Fibroblast of skin of left quadriceps (primary cell): ENCODE data around the gene RELN.
A peak's percentile ranks its signal among the peaks of the same experiment; 100 is the strongest.

Experiments used
- DNase-seq, 2 experiments: peaks; one replicate each; pipeline ENCODE4 v3.0.0-alpha.2; 2013; ENCODE audit warnings: low read depth in 2 of 2

Gene RELN

DNA sequence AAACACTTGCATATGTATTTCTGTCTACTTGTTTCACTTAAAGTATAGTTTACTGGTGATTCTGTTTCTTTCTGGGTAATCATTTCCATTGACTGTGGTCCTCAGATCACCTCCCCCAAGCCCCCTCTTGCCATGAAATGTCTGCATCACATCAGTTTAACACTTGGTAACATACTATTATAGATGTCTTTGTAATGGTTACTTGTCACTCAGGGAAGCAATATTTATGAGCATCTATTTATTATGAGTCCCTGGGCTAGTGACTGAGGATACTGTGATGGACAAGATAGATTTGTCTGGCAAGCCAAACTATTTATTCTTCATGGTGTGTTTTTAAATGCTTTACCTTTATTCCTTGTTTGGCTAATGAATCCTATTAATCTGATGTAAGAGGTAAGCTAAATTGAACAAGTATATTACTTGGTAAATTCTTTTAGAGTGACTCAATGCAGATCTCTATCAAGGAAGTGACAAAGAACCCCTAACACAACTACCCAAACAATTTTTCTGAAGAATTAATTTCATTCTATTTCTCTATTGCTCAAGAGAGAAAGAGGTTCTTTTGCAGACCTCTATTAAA is 270.9 kb downstream of the RELN start:
- peak in 1 of 2 experiments; percentile 5 for DNase-seq

DNA sequence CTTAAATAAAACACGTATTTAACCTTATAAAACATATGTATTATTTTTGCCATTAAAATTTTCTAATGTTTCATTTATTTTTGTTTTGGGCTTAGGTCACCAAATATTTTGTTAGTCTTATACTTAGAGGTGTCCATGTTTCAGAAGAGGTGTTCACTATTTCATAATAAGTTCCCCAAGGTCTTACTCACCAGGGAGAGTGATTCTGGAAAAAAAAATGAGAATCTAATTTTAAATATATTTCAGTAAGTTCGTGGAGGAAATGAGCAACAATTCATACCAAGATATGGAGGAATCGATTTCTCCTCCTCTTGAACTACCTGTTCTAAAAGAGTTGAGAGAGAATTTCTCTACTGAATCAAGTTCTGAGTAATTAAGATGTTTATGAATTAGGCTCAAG is 271.9 kb downstream of the RELN start:
- no peak for DNase-seq

DNA sequence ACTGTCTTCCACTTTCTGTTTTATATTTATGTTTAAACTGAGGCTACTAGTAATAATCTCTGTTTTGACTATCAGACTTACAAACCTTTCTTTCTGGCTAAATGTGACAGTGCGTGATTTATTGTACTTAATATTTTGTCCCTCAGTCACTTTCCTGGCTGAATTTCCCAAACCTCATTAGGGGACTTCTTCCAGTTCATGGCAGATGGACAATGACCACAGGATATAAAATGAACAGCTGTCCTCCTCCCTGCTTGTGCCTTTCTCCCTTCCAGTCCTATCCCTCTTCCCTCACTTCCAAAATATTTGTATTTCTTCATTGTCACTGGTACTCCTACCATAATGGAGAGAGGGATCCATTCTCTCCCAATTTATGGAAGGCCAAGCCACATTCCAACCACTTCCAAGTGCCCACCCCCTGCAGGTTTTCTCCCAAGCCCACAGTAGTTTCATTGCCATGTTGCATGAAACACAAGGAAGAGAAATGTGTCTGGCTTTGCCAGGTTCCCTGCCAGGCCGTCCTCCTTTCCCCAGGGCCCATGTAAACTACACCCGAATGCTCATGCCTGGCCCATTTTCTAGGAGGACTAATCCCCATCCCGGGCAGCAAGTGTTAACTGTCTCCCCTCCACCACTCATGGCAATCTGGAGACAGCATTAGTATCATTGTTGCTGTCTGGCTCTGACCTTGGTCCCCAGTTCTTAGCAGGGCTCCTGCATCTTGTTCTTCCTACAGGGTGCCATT is 273.9 kb downstream of the RELN start:
- DNase-seq, result no peak

DNA sequence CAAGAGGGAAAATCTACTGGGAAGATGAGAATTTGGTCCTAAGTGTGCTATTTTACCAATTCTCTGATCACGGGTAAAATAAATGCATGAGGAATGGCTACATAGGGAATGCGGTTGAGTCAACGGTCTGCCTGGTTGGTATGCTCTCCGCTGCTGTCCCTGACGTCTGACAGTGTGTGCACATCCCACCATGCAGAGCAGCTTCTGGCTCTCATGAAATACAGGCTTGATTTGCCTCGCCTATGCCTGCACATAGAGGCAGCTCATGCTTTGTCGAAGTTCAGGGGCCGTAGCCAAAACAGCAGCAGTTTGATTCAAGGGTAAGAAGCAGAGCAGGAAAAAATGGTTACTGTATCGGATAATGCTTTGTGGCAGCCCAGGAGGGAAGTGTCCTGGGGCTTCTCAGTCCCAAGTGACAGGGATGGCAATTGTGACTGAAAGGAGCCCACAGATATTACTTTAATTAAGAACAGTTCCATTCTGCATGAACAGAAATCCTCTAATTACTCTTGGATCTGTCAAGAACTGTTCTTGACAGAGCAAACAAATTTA is 275.0 kb downstream of the RELN start:
- no peak for DNase-seq

DNA sequence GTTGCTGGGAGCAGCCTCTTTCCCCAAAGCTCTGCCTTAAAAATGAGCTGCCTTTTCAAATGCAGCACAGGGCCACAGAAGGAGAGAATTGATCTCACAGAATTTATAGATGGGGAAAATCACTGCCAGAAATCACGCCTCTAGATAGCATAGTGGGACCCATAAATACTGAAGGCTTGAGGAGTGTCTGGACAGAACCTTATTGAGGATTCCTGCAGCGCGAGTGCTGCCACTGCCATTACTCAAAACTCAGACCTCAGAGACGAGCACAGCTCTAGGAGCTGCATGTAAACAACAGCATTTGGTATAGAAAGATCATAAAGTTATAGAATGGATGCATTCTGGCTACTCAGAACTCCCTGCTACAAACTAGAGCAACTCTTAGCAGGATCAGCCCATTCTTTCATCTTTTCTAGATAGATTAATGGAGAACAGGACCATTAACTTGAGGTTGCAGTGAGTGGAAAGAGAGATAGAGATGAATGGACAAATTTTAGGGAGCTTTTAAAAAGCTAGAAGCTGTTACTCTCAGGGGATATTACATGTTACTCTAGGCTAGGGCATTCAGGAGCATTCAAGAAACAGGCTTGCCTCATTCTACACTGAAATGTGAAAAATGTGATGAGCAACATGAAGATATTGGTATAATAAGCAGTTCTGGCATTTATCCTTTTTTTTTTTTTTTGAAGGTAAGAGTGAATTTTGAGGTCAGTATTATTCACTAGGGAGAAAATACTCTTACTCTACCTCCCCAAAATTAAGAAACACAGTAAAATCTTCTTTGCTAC is 276.3 kb downstream of the RELN start:
- no peak for DNase-seq

DNA sequence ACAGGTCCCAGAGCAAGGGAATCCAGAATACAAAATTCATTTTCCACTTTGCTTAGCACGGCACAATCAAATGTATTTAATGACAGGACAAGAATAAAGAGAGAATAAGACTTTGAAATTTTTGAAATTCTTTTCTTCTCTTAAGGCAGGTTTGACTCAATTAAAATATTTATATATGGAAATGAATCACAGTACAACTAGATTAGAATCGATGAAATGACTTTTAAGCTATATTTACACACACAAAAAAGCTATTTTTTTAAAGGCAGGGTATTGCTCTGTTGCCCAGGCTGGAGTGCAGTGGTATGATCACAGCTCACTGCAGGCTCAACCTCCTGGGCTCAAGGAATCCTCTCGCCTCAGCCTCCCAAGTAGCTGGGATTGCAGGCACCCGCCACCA is 278.0 kb downstream of the RELN start:
- no peak for DNase-seq

DNA sequence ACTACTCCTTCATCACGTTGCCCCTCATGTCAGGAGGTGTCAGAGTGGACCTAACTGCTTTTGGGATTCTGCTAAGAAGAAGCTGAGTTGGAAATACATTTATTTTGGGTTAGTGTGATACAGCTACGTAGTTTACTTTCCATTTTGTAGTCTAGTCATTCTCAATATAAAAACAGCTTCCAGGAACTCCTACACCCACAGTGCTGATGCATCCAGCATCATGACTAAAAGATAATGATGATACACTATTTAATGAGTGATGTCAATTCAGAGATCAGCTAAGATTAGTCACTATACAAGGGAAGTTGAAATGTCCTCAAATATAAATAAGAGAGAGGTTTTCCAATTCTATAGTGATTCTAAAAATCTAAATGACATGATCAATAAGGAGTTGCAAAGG is 279.2 kb downstream of the RELN start:
- DNase-seq, result no peak

DNA sequence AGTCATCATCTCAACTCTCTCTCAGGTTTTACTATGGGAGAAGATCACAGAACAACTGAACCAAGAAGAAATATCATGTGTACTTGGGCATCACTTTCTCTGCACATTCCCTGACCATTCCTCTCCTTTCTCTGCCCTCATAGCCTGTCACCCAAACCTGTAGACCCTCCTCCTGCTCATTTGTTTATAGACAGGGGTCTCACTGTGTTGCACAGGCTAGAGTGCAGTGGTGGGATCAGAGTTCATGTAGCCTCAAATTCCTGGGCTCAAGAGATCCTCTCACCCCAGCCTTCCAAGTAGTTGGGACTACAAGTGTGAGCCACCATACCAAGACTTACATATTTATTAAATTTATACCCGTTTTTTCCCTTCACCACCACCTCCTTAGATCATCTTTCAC is 282.7 kb downstream of the RELN start:
- no peak for DNase-seq

DNA sequence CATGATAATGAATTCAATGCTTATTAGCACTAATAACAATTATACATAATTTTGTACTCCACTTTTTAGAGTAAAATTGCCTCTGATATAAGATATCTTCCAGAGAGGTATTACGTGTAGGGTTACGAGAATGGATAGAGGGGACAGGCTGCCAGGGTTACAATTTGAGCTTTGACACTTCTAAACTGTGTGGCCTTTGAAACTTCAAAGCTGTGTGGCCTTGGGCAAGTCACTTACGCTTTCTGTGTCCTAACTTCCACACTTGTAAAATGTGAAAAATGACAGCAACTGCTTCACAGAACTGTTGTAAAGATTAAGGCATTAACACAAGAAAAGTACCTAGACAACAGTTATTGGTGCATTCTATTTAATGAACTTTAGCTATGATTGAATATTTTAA is 283.9 kb downstream of the RELN start:
- no peak for DNase-seq

DNA sequence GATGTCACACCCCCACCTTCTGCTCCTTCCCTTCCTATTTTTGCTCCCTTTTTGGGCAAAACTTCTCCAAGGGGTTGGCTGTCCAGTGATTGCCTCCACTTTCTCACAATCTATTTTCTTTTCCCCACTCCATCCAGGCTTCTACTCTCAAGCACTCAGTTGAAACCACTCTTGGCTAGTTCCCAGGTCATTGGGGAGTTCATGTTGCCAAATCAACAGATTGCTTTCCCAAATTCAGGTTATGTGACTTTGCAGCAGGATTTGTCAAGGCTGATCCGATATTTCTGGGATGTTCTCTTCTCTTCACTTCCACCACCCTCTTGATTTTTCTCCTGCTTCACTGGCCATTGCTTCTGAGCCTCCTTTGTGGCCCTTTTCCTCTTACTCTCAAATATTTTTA is 284.8 kb downstream of the RELN start:
- no peak for DNase-seq

DNA sequence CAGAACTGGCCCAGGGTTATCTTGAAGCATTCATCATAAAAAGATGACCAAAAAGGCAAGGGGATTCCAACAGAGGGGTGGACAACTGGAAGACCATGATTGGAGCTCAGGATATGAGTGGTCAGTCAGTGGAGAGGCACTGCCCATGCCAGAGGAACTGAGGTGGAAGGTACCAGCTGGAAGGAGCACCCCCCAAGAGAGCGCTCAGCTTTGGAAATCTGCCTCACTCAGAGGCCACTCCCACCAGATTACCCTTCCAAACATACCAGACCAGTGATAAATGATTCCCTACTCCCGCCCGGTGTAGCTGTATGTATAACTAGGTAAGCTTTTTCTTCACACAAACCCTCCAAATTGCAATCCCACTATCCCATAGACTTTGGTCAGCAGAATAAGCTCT is 286.5 kb downstream of the RELN start:
- DNase-seq, result no peak

DNA sequence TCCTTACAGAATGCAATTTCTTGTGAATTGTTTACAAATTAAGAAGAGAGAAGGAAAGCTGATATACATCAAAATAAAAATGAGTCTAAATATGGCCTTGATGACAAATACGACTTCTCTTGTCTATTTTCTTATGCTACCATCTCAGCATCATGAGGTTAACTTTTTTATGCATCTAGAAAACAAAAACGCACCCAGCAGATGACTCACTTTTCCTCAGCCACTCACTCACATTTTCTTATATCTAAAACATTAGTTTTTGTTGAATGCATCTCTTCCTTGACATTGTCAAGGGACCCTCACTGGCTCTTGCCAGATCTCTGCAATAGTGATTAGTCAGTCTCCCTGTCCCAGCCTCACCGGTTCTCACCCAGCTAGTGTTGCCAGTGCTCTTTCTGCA is 287.0 kb downstream of the RELN start:
- no peak for DNase-seq

DNA sequence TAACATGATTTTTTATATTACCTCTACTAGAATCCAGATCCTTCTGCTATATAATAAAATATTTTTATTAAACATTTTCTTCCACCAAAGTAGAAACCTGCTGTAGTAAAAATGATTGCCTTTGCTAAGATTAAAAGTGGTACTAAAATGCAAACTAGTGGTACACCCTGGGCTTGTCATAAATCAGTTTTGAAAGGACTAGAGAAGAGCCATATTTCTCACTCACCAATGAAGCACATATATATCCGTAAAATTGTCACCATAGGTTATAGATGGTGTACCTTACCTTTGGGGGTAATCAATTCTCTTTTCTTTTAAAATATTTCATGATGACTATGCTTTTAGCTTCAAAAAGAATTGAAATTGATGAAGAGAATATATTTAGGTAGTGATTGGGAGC is 290.4 kb downstream of the RELN start:
- DNase-seq, result no peak

DNA sequence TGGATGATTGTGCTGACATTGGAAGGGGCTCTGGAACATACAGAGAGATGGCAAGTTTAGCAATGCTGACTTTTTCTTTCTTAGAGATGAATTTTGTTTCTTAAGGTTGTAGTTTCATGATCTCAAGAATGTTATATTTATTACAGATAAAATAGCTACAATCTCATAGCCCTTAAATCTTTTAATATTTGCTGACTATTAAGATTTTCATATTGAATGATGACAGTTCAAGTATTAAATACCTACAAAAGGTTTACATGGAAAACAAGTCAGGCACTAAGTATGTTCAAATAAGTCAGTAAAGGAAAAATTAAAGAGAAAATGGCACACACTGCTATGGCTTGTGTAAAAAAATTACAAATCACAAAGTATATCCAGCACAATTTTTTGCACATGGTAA is 291.4 kb downstream of the RELN start:
- DNase-seq, result no peak

DNA sequence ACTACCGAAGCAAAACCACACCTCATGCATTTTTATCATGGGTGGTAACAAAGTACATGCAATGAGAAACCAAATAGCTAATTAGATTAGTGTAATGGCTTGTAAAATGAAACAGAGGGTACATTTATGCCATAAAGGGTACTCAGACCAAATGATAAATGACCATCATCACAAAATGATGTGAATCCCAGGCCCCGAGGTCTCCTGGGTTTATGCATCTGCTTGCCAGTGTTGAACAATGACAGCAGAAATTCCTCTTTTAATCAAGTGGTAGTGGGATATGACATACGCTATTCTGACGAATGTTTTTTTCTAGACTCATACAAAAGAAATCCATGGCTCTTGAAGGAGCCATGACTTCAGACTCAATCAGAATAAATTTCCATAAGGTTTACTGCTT is 293.9 kb downstream of the RELN start:
- DNase-seq, result no peak

DNA sequence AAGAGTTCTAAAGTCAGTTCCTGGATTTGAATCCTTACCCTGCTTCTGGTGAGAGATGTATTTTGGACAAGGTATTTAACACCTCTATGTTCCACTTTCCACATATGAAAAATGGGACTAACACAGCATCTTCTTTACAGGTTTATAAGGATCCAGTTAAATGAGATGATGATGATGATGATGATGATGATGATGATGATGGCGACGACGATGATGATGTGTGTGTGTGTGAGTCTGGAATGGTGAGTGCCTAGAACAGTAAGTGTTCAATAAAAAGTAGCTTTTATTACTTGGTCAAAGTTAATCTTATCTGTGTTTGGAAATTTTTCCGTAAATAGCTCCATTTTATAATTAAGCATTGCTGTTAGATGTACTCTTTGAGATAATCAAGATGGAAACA is 295.2 kb downstream of the RELN start:
- DNase-seq, result no peak

DNA sequence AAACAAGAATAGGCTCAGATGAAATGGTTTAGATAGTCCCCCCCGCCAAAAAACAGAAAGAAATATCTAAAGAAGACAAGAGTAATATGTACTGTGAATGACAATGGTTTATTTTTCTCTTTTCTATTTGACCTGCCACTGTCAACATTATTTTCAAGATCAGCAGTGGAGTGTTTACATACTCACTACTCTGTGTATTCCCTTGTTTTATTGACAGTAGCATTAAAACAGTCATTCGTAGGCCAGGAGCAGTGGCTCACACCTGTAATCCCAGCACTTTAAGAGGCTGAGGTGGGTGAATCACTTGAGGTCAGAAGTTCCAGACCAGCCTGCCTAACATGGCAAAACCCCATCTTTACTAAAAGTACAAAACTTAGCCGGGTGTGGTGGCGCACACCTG is 298.2 kb downstream of the RELN start:
- DNase-seq, result no peak

DNA sequence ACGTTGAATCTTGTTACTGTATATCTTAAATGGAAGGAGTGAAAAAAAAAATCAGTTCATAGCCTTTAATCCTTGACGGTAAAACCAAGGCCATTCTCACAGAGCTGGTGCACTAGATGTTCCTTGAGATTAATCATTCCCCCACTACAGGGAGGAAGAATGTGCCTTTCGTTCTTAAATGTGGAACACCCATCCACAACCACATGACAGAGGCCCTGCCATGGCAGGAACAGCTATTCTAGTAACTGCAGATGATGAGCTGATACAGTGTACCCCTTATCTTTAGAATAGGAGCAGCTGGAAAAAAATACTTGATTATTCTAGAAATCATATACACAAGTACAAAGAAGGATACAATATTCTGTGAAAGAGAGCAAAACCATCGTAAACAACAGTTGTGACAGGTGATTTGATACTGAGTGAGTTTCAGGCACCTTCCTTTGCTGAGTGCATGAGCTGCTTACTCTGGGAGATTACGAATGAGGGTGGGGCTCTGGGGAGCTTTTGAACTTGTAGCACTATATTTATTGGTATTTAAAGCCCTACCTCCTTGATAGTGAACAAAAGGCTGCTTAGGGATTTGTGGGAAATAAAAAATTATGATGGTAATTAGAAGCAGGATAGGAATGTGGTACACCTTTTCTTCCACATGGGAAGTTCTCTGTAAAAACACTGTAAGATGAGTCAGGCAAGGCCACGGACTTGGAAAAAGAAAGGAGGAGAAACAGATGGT is 299.1 kb downstream of the RELN start:
- DNase-seq, result no peak

DNA sequence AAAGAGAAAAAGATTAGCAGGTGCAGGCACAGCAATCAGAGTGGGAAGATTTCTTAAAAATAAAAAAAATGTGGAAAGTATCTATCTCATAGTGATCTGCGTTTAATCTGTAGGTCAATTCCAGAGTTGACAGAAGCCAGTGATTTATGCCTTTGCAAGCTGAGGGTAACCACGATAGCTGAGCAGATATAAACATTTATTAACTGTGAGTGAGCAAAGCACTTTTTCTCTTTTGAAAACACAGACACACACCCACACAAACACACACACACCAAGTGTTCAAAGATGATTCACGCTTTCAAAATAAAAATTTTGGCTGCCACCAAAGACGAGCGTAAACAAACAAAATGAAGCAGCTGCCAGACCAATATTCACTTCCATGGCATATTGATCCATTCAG is 300.2 kb downstream of the RELN start:
- no peak for DNase-seq

DNA sequence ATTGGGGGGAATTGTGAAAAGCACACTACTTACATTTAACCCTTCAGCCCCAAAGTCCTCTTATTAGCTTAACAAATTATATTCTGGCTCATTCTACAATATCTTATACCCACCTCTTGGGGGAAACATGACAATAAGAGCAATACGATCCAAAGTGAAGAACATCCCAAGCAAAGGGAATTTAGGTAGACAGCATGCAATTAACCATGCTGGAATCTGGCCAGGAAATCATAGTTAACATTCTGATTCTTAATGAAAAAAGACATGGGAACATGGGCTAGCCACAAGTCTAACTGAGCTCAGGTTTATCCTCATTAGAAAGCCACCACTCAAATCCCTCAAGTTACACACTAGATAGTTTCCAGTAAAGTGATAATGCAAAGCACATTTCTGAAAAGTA is 301.5 kb downstream of the RELN start:
- DNase-seq, result no peak

DNA sequence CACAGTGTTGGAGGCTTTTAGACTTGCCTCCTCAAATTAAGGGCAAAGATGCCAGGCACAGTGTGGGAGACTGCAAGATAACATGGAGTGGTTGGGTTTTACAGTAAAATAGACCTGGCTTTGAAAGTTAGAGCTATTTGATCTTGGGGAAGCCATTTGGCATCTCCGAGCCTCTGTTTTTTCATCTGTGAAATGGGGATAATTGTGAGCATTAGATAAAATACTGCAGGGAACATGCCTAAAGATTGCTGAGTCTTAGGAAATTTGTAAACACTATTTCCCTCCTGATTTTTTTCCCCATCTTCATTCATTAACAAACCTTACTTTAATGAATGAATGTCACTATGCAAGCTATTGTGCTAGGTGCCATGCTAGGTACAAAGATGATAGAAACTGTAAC is 302.2 kb downstream of the RELN start:
- DNase-seq, result no peak

DNA sequence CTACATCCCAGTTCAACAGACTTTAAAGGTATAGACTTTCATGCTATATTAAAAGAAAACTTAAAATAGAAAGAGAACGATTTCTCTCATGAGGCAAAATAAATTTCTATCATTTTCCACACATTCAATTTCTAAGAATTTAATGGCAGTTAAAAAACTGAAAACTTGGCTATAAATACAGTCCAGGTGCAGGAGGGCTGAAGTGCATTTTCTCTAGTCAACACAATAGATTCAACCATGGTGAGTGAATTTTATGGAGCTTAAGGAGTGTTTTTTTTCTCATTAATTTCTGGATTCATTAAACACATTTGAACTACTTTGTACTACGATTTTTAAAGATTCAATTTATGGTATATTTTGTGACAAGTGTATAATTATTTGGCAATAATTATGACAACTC is 302.7 kb downstream of the RELN start:
- DNase-seq, result no peak
